ENCODE data around the gene KLHL29. TPM values are rescaled to one million over a fixed set of nuclear protein-coding genes. Genes with fewer than 3 reads are reported as not detected.

The KLHL29 gene
- total RNA-seq, 1 donor from 2014 or later, result 8.0 TPM

DNA sequence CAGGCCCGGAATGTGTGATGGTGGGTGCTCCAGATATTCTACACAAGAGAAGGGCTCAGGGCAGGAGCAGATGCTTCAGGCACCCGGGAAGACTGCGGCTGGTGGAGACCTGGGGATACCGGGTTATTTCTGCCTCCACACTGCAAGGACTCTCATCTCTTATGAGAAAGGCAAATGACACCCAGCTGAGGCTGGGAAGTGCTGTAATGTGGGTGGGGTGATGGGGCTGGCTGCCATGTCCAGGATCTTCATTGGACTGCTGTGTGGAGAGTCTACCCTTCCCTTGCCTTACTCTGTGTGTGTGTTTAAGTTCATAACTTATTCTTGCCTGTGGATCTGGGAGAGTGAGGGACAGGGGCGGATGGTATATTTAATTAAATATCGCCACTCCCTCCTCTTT is 124.1 kb downstream of the KLHL29 start:
- no peak overlapping the region for H3K27ac Mint-ChIP-seq (ENCODE audit: unreplicated experiment)
- H3K4me3 Mint-ChIP-seq (ENCODE audit: unreplicated experiment), result no peak overlapping the region
- H3K9me3 Mint-ChIP-seq (ENCODE audit: low read depth), result no peaks in the 10 kb centered on the region
- H3K27me3 Mint-ChIP-seq (ENCODE audit: low read depth), result peaks cover 5% of the 10 kb centered on the region
- peaks cover 1% of the 10 kb centered on the region for H3K36me3 Mint-ChIP-seq (ENCODE audit: low read depth)
- H3K4me1 Mint-ChIP-seq (ENCODE audit: low read depth), result peaks cover 5% of the 10 kb centered on the region
- no peak for TF ChIP-seq CTCF (IDR thresholded peaks at IDR 0.05)
- no peak for DNase-seq (ENCODE audit: low spot score)

DNA sequence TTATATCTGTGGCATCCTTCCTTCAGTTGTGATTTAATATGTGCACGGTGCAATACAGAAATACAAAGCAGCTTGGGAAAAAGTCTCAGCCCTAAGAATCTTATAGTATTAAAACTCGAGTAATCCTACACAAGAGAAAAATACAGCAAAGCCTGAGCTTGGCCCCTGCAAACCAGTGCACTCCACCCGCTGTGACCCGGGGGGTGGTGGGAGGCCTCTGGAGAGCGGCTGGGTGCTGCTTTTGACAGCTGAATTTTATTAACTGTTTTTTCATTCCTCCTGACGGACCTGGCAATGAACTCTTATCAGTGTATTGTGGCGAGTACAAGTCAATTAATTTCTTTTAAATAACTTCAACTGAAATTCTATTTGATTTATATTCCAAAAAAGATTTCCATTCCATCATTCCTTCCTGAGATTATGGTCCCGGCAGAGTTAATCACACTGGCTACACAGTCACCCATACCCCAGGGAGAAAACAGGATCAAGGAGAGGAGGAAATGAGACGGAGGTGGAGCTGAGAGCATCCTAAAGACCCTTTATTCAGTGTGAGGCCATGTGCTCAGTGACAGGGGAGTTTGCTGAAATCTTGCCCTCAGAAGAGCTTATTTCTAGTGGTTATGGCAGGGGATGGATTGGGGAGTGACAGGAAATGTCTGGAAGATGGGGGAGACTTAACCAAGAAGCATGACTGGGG is 124.8 kb downstream of the KLHL29 start:
- Mint-ChIP-seq H3K27me3 (ENCODE audit: low read depth) (peaks cover 10% of the 10 kb centered on the region), H3K9me3 (ENCODE audit: low read depth) (no peaks in the 10 kb centered on the region), H3K27ac (ENCODE audit: unreplicated experiment) (no peak overlapping the region), H3K36me3 (ENCODE audit: low read depth) (peaks cover 1% of the 10 kb centered on the region), H3K4me3 (ENCODE audit: unreplicated experiment) (no peak overlapping the region), H3K4me1 (ENCODE audit: low read depth) (peaks cover 5% of the 10 kb centered on the region)
- TF ChIP-seq CTCF (IDR thresholded peaks at IDR 0.05), result no peak
- no peak for DNase-seq (ENCODE audit: low spot score)

DNA sequence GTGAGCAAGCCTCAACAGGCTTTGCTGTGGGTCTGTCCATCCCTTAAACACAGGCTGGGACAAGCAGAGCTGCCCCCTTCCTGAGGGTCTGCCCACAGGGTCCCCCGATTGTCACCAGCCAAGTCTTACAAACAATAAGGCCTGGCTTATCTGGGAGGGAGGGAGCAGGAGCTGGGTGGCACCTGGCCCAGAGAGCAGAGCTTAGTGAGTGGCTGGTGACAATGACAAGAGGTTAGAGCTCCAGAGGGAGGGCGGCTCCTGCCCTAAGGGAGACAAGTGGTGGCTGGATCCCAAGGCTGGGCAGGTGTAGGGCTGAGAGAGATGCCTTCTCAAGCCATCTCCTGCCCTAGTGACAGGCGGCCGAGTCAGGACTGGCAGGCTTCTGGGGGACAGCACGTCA is 125.5 kb downstream of the KLHL29 start:
- no peak for DNase-seq (ENCODE audit: low spot score)
- Mint-ChIP-seq H3K27ac (ENCODE audit: unreplicated experiment) (no peak overlapping the region), H3K36me3 (ENCODE audit: low read depth) (peaks cover 1% of the 10 kb centered on the region), H3K4me1 (ENCODE audit: low read depth) (peaks cover 5% of the 10 kb centered on the region), H3K4me3 (ENCODE audit: unreplicated experiment) (no peak overlapping the region), H3K9me3 (ENCODE audit: low read depth) (no peaks in the 10 kb centered on the region), H3K27me3 (ENCODE audit: low read depth) (peaks cover 14% of the 10 kb centered on the region)
- no peak for TF ChIP-seq CTCF (IDR thresholded peaks at IDR 0.05)

GRCh38 chr2:23512778-23513177 is 127.8 kb downstream of the KLHL29 start:
- TF ChIP-seq CTCF (IDR thresholded peaks at IDR 0.05), result no peak
- no peak overlapping the region for H3K27ac Mint-ChIP-seq (ENCODE audit: unreplicated experiment)
- no peak for DNase-seq (ENCODE audit: low spot score)
- H3K27me3 Mint-ChIP-seq (ENCODE audit: low read depth), result peaks cover 19% of the 10 kb centered on the region
- no peaks in the 10 kb centered on the region for H3K4me1 Mint-ChIP-seq (ENCODE audit: low read depth)
- no peak overlapping the region for H3K4me3 Mint-ChIP-seq (ENCODE audit: unreplicated experiment)
- no peaks in the 10 kb centered on the region for H3K9me3 Mint-ChIP-seq (ENCODE audit: low read depth)
- H3K36me3 Mint-ChIP-seq (ENCODE audit: low read depth), result peaks cover 1% of the 10 kb centered on the region

DNA sequence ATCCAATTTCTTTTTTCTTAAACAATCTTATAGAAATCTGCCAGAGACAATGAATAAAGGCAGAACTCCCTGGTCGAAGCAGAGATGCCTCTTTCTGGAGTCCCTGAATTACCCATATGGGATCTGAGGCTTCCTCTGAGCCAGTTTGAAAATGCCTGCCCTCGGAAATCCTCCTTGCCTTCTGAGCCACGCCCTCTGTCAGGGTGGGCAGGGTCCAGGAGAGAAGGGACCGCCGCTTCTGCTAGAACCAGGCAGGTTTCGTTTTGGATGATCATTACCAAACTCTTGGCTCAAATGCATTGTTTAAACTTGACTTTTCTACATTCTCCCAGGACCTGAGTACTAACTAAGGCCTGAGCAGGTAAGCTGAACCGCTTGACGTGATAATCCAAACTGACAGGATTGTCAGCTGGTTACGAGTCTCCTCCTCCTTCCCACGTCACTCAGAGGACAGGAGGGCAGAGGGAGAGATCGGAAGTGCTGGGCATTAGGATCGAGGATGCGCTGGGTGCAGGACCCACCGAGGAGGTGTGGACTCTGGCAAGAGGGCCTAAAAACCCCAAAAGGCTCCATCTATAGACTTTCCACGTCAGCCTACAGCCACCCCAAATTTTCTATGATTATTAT is 128.4 kb downstream of the KLHL29 start:
- Mint-ChIP-seq H3K27ac (ENCODE audit: unreplicated experiment) (no peak overlapping the region), H3K27me3 (ENCODE audit: low read depth) (peaks cover 18% of the 10 kb centered on the region), H3K4me3 (ENCODE audit: unreplicated experiment) (no peak overlapping the region), H3K36me3 (ENCODE audit: low read depth) (peaks cover 1% of the 10 kb centered on the region), H3K4me1 (ENCODE audit: low read depth) (no peaks in the 10 kb centered on the region), H3K9me3 (ENCODE audit: low read depth) (no peaks in the 10 kb centered on the region)
- no peak for TF ChIP-seq CTCF (IDR thresholded peaks at IDR 0.05)
- no peak for DNase-seq (ENCODE audit: low spot score)

Data from chondrocyte (in vitro differentiated cells).